Right lobe of liver (tissue), 4 donors: ENCODE data around the gene NUDT9.

Experiments
- CTCF ChIP-seq, 4 donors: fragments of 200-600 bp in 3 of 4; fragments of 450-650 bp in 1 of 4; IDR thresholded peaks; one replicate each; pipeline versions ENCODE4 v1.5.1 to v1.8.0; 2016 to 2022; ENCODE audit warnings: antibody characterized with exemption in 4 of 4, mild to moderate bottlenecking in 2 of 4
- POLR2A ChIP-seq: fragments of 450-650 bp; IDR thresholded peaks from one replicate; pipeline ENCODE4 v1.6.1; 2017; ENCODE audit warnings: antibody characterized with exemption, mild to moderate bottlenecking
- donor health status: DM: no; HTN: no; CAD: no.
- donor health status: DM: no; HTN: no; CAD: no.
- donor health status: DM: no; HTN: yes; CAD: no.

GRCh38 chr4:87406462-87406861 is 15.9 kb upstream of the NUDT9 start:
- TF ChIP-seq CTCF (IDR thresholded peaks at IDR 0.05) (no peak), POLR2A (no peak)
